T-helper 17 cell (primary cell): ENCODE results near the gene RPS5. TPM values are rescaled to one million over a fixed set of nuclear protein-coding genes. Genes with fewer than 3 reads are reported as not detected.
"Not testable (repeated sequence)": the region's sequence is repeated elsewhere in the genome, so short reads cannot be mapped to it uniquely, and the experiment has no call there.

Experiments used
- ATAC-seq: fragments of 150-1000 bp; cut with Tn5 transposase; 2 replicates; pipeline ENCODE4 v1.10.0; 2021; ENCODE audit warnings: mild to moderate bottlenecking, moderate library complexity
- DNase-seq, 3 donors: peaks; one replicate each; pipeline versions ENCODE4 v3.0.0 to v3.0.0-alpha.2; 2020 to 2021
- H3K9me3 ChIP-seq: one replicate; pipeline ENCODE4 v1.7.0; 2013; ENCODE audit warnings: low read length, mild to moderate bottlenecking; ENCODE audit not compliant: control insufficient read depth, poor library complexity, severe bottlenecking
- H3K27ac Mint-ChIP-seq: one replicate; pipeline ENCODE4 v1.8.0; 2022; ENCODE audit warnings: mild to moderate bottlenecking, moderate library complexity, mixed read lengths
- H3K27me3 Mint-ChIP-seq: one replicate; pipeline ENCODE4 v1.8.0; 2022; ENCODE audit warnings: mixed read lengths
- H3K36me3 Mint-ChIP-seq: one replicate; pipeline ENCODE4 v1.8.0; 2022; ENCODE audit warnings: low read depth, mixed read lengths
- H3K4me1 Mint-ChIP-seq: one replicate; pipeline ENCODE4 v1.8.0; 2022; ENCODE audit warnings: mild to moderate bottlenecking, mixed read lengths
- H3K4me3 Mint-ChIP-seq: one replicate; pipeline ENCODE4 v1.8.0; 2022; ENCODE audit warnings: mild to moderate bottlenecking, moderate library complexity, mixed read lengths
- total RNA-seq, 4 donors: library from RNA in 2 of 4; stranded (reverse) in 2 of 4; gene quantifications; one replicate each; pipeline ENCODE4 v1.2.3 and lab custom pipeline; 2022 to 2026

Gene RPS5
- total RNA-seq, 2 donors from 2014 or later: 1,065 to 1,239 TPM

GRCh38 chr19:58366585-58367430, 20.3 kb upstream of the RPS5 start:
- Mint-ChIP-seq H3K36me3 (no peaks in the 10 kb centered on the region), H3K4me3 (no peak overlapping the region), H3K27ac (no peak overlapping the region), H3K4me1 (peaks cover 10% of the 10 kb centered on the region), H3K27me3 (no peaks in the 10 kb centered on the region)
- no peaks in the 10 kb centered on the region for H3K9me3 ChIP-seq
- DNase-seq (no peak), ATAC-seq (no peak)

- ATAC-seq (no peak), DNase-seq (no peak)
- Mint-ChIP-seq H3K4me1 (peaks cover 3% of the 10 kb centered on the region), H3K27me3 (no peaks in the 10 kb centered on the region), H3K36me3 (no peaks in the 10 kb centered on the region), H3K4me3 (no peak overlapping the region), H3K27ac (no peak overlapping the region)
- H3K9me3 ChIP-seq: no peaks in the 10 kb centered on the region
These were observed 19.2 kb upstream of the RPS5 start for GRCh38 chr19:58367698-58368454.

GRCh38 chr19:58368561-58369360, 18.3 kb upstream of the RPS5 start:
- H3K9me3 ChIP-seq: no peaks in the 10 kb centered on the region
- no peaks in the 10 kb centered on the region for H3K27me3 Mint-ChIP-seq
- DNase-seq (no peak), ATAC-seq (no peak)
- peaks cover 2% of the 10 kb centered on the region for H3K4me1 Mint-ChIP-seq
- H3K36me3 Mint-ChIP-seq: no peaks in the 10 kb centered on the region
- H3K4me3 Mint-ChIP-seq: no peak overlapping the region
- H3K27ac Mint-ChIP-seq: no peak overlapping the region

- no peaks in the 10 kb centered on the region for H3K9me3 ChIP-seq
- Mint-ChIP-seq H3K27me3 (no peaks in the 10 kb centered on the region), H3K27ac (no peak overlapping the region), H3K4me3 (no peak overlapping the region), H3K4me1 (no peaks in the 10 kb centered on the region), H3K36me3 (no peaks in the 10 kb centered on the region)
- ATAC-seq: no peak
- DNase-seq: no peak
These were observed 14.5 kb upstream of the RPS5 start for GRCh38 chr19:58372311-58373133.

- Mint-ChIP-seq H3K27me3 (no peaks in the 10 kb centered on the region), H3K4me3 (no peak overlapping the region), H3K4me1 (no peaks in the 10 kb centered on the region), H3K36me3 (no peaks in the 10 kb centered on the region), H3K27ac (no peak overlapping the region)
- DNase-seq: no peak
- no peaks in the 10 kb centered on the region for H3K9me3 ChIP-seq
- no peak for ATAC-seq
These were observed 12.9 kb upstream of the RPS5 start for GRCh38 chr19:58374200-58374599.

GRCh38 chr19:58376724-58377123, 10.3 kb upstream of the RPS5 start:
- not testable (repeated sequence) for H3K27me3 Mint-ChIP-seq, DNase-seq, ATAC-seq, H3K4me3 Mint-ChIP-seq, H3K36me3 Mint-ChIP-seq, H3K27ac Mint-ChIP-seq, H3K9me3 ChIP-seq
- peaks cover 13% of the 10 kb centered on the region for H3K4me1 Mint-ChIP-seq

GRCh38 chr19:58379246-58379645, 7.8 kb upstream of the RPS5 start:
- peak overlapping the region; percentile 97 for H3K27ac Mint-ChIP-seq
- no peaks in the 10 kb centered on the region for H3K9me3 ChIP-seq
- H3K27me3 Mint-ChIP-seq: no peaks in the 10 kb centered on the region
- no peak for DNase-seq
- no peak for ATAC-seq
- H3K4me3 Mint-ChIP-seq: peak overlapping the region; percentile 98
- no peaks in the 10 kb centered on the region for H3K36me3 Mint-ChIP-seq
- H3K4me1 Mint-ChIP-seq: peaks cover 17% of the 10 kb centered on the region

GRCh38 chr19:58380037-58380661, 6.9 kb upstream of the RPS5 start:
- H3K27ac Mint-ChIP-seq: peak overlapping the region; percentile 97
- H3K4me3 Mint-ChIP-seq: peak overlapping the region; percentile 98
- ATAC-seq: no peak
- no peaks in the 10 kb centered on the region for H3K27me3 Mint-ChIP-seq
- H3K9me3 ChIP-seq: no peaks in the 10 kb centered on the region
- DNase-seq: no peak
- H3K36me3 Mint-ChIP-seq: no peaks in the 10 kb centered on the region
- H3K4me1 Mint-ChIP-seq: peaks cover 18% of the 10 kb centered on the region

GRCh38 chr19:58380662-58381459, 6.2 kb upstream of the RPS5 start, which contains the start of gene ZNF837:
TSS of gene ZNF837 (minus strand) at chr19:58381030. CDS start at chr19:58369332, 11,698 bp downstream.
- no peaks in the 10 kb centered on the region for H3K36me3 Mint-ChIP-seq
- peak within 1 kb of the TSS; percentile 98 for H3K4me3 Mint-ChIP-seq
- H3K9me3 ChIP-seq: no peaks in the 10 kb centered on the region
- peak within 1 kb of the TSS; percentile 97 for H3K27ac Mint-ChIP-seq
- H3K27me3 Mint-ChIP-seq: no peaks in the 10 kb centered on the region
- peaks cover 23% of the 10 kb centered on the region for H3K4me1 Mint-ChIP-seq
- DNase-seq (peak; percentile 92 to 96 (median 94)), ATAC-seq (peak; percentile 83)

- peaks cover 27% of the 10 kb centered on the region for H3K4me1 Mint-ChIP-seq
- H3K4me3 Mint-ChIP-seq: peak overlapping the region; percentile 98
- H3K9me3 ChIP-seq: no peaks in the 10 kb centered on the region
- ATAC-seq (no peak), DNase-seq (no peak)
- peak overlapping the region; percentile 97 for H3K27ac Mint-ChIP-seq
- H3K27me3 Mint-ChIP-seq: no peaks in the 10 kb centered on the region
- no peaks in the 10 kb centered on the region for H3K36me3 Mint-ChIP-seq
These were observed 5.4 kb upstream of the RPS5 start for GRCh38 chr19:58381460-58382212.

- Mint-ChIP-seq H3K4me1 (peaks cover 35% of the 10 kb centered on the region), H3K36me3 (no peaks in the 10 kb centered on the region), H3K27ac (peak overlapping the region; percentile 97), H3K4me3 (peak overlapping the region; percentile 81), H3K27me3 (no peaks in the 10 kb centered on the region)
- H3K9me3 ChIP-seq: no peaks in the 10 kb centered on the region
- DNase-seq (no peak), ATAC-seq (no peak)
These were observed 4.0 kb upstream of the RPS5 start for GRCh38 chr19:58382997-58383603.
